ENCODE measurements around the gene TOB1. TPM values are rescaled to one million over a fixed set of nuclear protein-coding genes. Genes with fewer than 3 reads are reported as not detected.
"Not testable (repeated sequence)": the region's sequence is repeated elsewhere in the genome, so short reads cannot be mapped to it uniquely, and the experiment has no call there.

TOB1 gene
- total RNA-seq, 2 experiments from 2014 or later, result 15.2 to 26.4 TPM

DNA sequence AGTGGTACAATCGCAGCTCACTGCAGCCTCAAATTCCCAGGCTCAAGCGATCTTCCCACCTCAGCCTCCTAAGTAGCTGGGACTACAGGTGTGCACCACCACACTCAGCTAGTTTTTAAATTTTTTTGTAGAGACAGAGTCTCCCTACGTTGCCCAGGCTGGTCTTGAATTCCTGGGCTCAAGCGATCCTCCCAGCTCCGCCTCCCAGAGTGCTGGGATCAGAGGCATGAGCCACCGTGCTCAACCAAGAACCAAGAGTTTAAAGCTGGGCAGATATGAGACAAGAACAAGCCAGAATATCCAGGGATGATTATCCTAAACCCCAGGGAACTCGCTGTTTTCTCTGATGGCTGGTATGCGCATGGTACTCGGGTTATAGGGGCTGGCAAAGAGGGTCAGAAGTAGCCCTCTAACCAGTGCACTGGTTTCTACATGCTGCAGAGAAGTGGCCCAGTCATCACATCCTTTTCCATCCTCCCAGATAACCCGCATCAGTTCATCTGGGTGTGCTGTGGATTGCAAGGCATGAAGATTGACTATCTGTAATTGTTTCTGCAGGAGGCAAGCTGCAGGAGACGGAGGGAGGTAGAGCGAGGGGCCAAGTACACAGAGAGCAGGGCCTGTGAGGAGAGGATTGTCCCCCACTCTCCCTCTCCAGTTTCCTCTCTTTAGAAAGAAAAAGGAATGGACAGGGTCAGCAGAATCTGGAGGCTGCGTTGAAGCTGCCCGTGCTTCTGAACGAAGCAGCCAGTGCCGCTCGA, 33.6 kb upstream of the TOB1 start:
- Histone ChIP-seq H3K36me3 (ENCODE audit: insufficient read depth, low read length) (no peaks in the 10 kb centered on the region), H3K27ac (ENCODE audit: low read depth, low read length, poor library complexity, severe bottlenecking) (no peak overlapping the region), H2AFZ (ENCODE audit: low read length) (no peak overlapping the region), H3K4me2 (ENCODE audit: low read length) (no peak overlapping the region), H3K79me2 (ENCODE audit: insufficient read depth, low read depth, low read length) (no peaks in the 10 kb centered on the region), H3K4me1 (ENCODE audit: insufficient read depth, low read length, poor library complexity, severe bottlenecking) (peaks cover 24% of the 10 kb centered on the region), H3K9me2 (ENCODE audit: insufficient read depth, low read length) (no peaks in the 10 kb centered on the region), H4K20me1 (ENCODE audit: insufficient read depth, low read length) (no peaks in the 10 kb centered on the region), H3K9me3 (ENCODE audit: low read length) (no peaks in the 10 kb centered on the region), H3K4me3 (ENCODE audit: low read depth, low read length, poor library complexity, severe bottlenecking) (no peak overlapping the region)
- no peak for DNase-seq (ENCODE audit: low spot score)
- POLR2A ChIA-PET, result interaction anchor here (0.6 to 1.5 kb wide), 2 partner anchors 21 to 61 kb away, joined by 3 to 4 read pairs; no protein-coding TSS in a partner anchor
- BruUV-seq (replicated peaks), result no TSS peak
- CTCF ChIA-PET (ENCODE audit: unreplicated experiment), result no interaction called here
- TF ChIP-seq, protein P1, sequence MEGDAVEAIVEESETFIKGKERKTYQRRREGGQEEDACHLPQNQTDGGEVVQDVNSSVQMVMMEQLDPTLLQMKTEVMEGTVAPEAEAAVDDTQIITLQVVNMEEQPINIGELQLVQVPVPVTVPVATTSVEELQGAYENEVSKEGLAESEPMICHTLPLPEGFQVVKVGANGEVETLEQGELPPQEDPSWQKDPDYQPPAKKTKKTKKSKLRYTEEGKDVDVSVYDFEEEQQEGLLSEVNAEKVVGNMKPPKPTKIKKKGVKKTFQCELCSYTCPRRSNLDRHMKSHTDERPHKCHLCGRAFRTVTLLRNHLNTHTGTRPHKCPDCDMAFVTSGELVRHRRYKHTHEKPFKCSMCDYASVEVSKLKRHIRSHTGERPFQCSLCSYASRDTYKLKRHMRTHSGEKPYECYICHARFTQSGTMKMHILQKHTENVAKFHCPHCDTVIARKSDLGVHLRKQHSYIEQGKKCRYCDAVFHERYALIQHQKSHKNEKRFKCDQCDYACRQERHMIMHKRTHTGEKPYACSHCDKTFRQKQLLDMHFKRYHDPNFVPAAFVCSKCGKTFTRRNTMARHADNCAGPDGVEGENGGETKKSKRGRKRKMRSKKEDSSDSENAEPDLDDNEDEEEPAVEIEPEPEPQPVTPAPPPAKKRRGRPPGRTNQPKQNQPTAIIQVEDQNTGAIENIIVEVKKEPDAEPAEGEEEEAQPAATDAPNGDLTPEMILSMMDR (conservative IDR thresholded peaks at IDR 0.05; ENCODE audit: low read length), result no peak
- no peak for TF ChIP-seq EZH2phosphoT487 (IDR thresholded peaks at IDR 0.05; ENCODE audit: borderline replicate concordance, low read depth, low read length)
- intact Hi-C loops (cut with micrococcal nuclease; ENCODE audit: unreplicated experiment), result loop anchor here (5.0 kb wide), 1 partner anchor 43 kb away; no protein-coding TSS in a partner anchor

DNA sequence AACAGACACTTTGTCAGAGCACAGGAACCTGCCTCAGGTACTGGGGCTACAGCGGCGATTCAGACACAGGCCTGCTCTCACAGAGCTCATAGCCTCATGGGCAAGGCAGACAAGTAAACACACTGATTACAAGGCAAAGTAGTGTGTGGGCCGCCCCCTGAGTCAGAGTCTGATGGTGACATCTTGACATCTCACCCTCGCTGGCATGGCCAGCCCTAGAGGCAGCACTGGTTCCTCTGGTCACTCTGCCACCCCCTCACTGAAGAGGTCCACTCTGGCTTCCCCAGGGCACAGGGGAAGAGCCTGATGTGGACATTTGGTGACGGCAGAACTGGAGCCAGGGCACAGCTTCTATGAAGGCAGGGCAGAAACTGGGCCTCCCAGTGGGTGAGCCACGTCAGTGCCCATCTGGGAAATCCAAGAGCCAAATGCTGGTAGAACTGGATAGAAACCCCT, 32.9 kb upstream of the TOB1 start:
- H3K9me3 ChIP-seq (ENCODE audit: low read length), result no peaks in the 10 kb centered on the region
- POLR2A ChIA-PET, result no interaction called here
- intact Hi-C loops (cut with micrococcal nuclease; ENCODE audit: unreplicated experiment), result no loop called here
- no peak overlapping the region for H3K4me3 ChIP-seq (ENCODE audit: low read depth, low read length, poor library complexity, severe bottlenecking)
- H2AFZ ChIP-seq (ENCODE audit: low read length), result no peak overlapping the region
- H3K27ac ChIP-seq (ENCODE audit: low read depth, low read length, poor library complexity, severe bottlenecking), result no peak overlapping the region
- DNase-seq (ENCODE audit: low spot score), result no peak
- no peak overlapping the region for H3K4me2 ChIP-seq (ENCODE audit: low read length)
- H3K36me3 ChIP-seq (ENCODE audit: insufficient read depth, low read length), result no peaks in the 10 kb centered on the region
- CTCF ChIA-PET (ENCODE audit: unreplicated experiment), result no interaction called here
- TF ChIP-seq, protein P1 (conservative IDR thresholded peaks at IDR 0.05; ENCODE audit: low read length), result no peak
- TF ChIP-seq EZH2phosphoT487 (IDR thresholded peaks at IDR 0.05; ENCODE audit: borderline replicate concordance, low read depth, low read length), result no peak
- no TSS peak for BruUV-seq (replicated peaks)
- no peaks in the 10 kb centered on the region for H3K79me2 ChIP-seq (ENCODE audit: insufficient read depth, low read depth, low read length)
- H3K4me1 ChIP-seq (ENCODE audit: insufficient read depth, low read length, poor library complexity, severe bottlenecking), result peaks cover 17% of the 10 kb centered on the region
- H3K9me2 ChIP-seq (ENCODE audit: insufficient read depth, low read length), result no peaks in the 10 kb centered on the region
- no peaks in the 10 kb centered on the region for H4K20me1 ChIP-seq (ENCODE audit: insufficient read depth, low read length)

DNA sequence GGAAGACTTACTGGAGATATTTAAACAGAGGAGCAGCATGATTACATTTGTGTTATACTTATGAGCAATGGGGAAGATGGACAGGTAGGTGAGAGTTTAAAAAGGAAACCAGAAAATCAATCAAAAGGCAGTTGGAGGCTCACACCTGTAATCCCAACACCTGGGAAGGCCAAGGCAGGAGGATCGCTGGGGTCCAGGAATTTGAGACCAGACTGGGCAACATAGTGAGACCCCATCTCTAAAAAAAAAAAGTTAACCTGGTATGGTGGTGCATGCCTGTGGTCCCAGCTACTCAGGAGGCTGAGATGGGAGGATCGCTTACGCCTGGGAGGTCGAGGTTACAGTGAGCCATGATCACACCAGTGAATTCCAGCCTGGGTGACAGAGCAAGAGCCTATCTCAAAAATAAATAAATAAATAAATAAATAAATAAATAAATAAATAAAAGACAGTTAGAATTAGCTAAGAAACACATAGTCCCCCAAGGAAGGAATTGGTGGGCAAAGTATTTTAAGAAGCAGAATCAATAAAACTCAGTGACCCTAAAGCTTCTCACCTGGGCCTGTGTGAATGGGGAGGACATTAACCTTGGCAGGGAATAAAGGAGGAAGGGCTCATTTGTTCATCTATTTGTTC, 32.3 kb upstream of the TOB1 start:
- H3K36me3 ChIP-seq (ENCODE audit: insufficient read depth, low read length), result no peaks in the 10 kb centered on the region
- no peak overlapping the region for H3K4me3 ChIP-seq (ENCODE audit: low read depth, low read length, poor library complexity, severe bottlenecking)
- BruUV-seq (replicated peaks), result no TSS peak
- ChIA-PET POLR2A (no interaction called here), CTCF (ENCODE audit: unreplicated experiment) (no interaction called here)
- no peaks in the 10 kb centered on the region for H3K9me3 ChIP-seq (ENCODE audit: low read length)
- TF ChIP-seq, protein P1 (conservative IDR thresholded peaks at IDR 0.05; ENCODE audit: low read length), result no peak
- TF ChIP-seq EZH2phosphoT487 (IDR thresholded peaks at IDR 0.05; ENCODE audit: borderline replicate concordance, low read depth, low read length), result no peak
- no peak overlapping the region for H2AFZ ChIP-seq (ENCODE audit: low read length)
- H3K79me2 ChIP-seq (ENCODE audit: insufficient read depth, low read depth, low read length), result no peaks in the 10 kb centered on the region
- intact Hi-C loops (cut with micrococcal nuclease; ENCODE audit: unreplicated experiment), result no loop called here
- no peak for DNase-seq (ENCODE audit: low spot score)
- no peak overlapping the region for H3K27ac ChIP-seq (ENCODE audit: low read depth, low read length, poor library complexity, severe bottlenecking)
- H3K4me2 ChIP-seq (ENCODE audit: low read length), result no peak overlapping the region
- no peaks in the 10 kb centered on the region for H4K20me1 ChIP-seq (ENCODE audit: insufficient read depth, low read length)
- peaks cover 11% of the 10 kb centered on the region for H3K4me1 ChIP-seq (ENCODE audit: insufficient read depth, low read length, poor library complexity, severe bottlenecking)
- H3K9me2 ChIP-seq (ENCODE audit: insufficient read depth, low read length), result no peaks in the 10 kb centered on the region

DNA sequence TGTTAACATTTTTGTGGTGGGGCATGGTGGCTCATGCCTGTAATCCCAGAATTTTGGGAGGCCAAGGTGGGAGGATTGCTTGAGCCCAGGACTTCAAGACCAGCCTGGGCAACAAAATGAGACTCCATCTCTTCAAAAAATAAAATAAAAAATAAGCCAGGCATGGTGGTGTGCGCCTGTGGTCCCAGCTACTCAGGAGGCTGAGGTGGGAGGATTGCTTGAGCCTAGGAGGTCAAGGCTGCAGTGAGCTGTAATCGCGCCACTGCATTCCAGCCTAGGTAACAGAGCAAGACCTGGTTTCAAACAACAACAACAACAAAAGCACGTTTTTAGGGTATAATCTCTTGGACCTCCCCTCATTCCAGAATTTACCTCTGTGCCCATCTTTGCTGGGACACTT, 28.4 kb upstream of the TOB1 start:
- DNase-seq (ENCODE audit: low spot score); POLR2A ChIA-PET; BruUV-seq (replicated peaks); H3K9me2 ChIP-seq (ENCODE audit: insufficient read depth, low read length); H3K9me3 ChIP-seq (ENCODE audit: low read length); H3K79me2 ChIP-seq (ENCODE audit: insufficient read depth, low read depth, low read length); H3K27ac ChIP-seq (ENCODE audit: low read depth, low read length, poor library complexity, severe bottlenecking); H3K4me3 ChIP-seq (ENCODE audit: low read depth, low read length, poor library complexity, severe bottlenecking); H3K36me3 ChIP-seq (ENCODE audit: insufficient read depth, low read length); intact Hi-C loops (cut with micrococcal nuclease; ENCODE audit: unreplicated experiment); CTCF ChIA-PET (ENCODE audit: unreplicated experiment); H2AFZ ChIP-seq (ENCODE audit: low read length); H3K4me2 ChIP-seq (ENCODE audit: low read length); H4K20me1 ChIP-seq (ENCODE audit: insufficient read depth, low read length); H3K4me1 ChIP-seq (ENCODE audit: insufficient read depth, low read length, poor library complexity, severe bottlenecking): not testable (repeated sequence)
